GM21381 (cell line): ENCODE measurements around the gene SLC25A43.
"Not testable (repeated sequence)": the region's sequence is repeated elsewhere in the genome, so short reads cannot be mapped to it uniquely, and the experiment has no call there.

ENCODE experiments used
- ATAC-seq: cut with Tn5 transposase; IDR thresholded peaks from one replicate; pipeline ENCODE4 v1.9.1; 2021; ENCODE audit warnings: mild to moderate bottlenecking, moderate library complexity; ENCODE audit not compliant: unreplicated experiment

Gene SLC25A43

DNA sequence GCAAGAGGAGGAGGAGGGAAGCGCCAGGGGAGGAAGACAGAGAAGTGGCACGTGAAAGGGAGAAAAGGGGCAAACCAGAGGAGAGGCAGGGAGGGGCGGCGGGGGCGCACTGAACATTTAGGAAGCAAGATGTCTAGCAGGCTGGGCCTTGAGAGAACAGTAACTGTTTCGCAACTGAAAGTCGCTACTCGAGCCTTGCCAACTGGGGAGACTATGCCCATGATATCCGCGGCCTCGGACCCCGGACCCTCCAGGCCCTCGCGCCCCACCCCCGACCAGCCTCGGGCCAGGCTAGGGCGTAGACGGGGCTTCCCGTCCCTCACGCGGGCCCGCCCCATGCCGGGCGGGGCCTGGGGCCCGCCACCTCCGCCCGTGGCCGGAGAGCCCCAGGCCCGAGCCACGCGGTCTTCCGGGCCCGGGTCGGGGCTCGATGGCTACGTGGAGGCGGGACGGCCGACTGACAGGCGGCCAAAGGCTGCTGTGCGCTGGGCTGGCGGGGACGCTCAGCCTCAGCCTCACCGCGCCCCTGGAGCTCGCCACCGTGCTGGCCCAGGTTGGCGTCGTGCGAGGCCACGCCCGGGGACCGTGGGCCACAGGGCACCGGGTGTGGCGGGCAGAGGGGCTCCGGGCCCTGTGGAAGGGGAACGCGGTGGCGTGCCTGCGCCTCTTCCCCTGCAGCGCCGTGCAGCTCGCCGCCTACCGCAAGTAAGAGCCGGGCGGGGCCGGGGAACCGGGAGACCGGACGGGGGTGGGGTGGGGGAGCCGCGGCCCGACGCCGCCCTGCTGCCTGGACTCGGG lies at the start of gene SLC25A43:
SLC25A43 (plus strand) TSS at position 363 of the 798 bp plus-strand sequence; CDS start at position 431, 68 bp downstream.
- ATAC-seq = peak; percentile 92

DNA sequence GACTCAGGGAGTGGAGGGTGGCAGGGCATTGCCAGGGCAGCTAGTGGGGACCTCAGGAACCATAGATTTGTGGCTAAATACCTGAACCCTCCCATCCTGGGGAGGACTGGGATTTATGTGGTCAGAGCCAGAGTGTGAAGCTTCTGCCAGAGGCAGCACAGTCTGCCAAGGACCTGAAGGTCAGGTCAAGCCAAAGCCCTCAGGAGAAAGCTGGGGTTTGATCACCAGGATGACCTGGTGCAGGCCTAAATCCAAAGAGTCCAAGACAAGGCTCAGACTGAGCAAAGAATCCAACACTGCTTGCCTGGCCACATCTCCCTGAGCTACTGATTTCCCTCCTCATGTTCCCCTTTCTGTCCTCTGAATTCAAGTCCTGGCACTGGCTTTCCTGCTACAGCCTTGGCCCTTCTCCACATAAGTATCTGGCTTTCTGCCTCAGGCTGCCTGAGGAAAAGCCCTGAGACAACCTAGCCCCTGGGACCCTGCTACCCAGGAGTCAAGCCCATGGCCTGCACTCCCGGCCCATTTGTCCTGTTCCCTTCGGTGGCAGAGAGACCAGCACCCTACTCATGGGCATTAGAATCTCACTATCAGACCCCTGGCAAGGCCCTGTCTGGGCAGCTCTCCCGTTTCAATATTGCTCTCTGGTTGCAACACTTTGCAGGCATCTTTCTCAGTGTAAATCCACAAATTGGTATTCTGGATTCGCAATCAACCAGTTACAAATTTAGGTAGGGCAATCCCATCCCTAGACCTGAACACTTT lies 39.3 kb upstream of the SLC25A43 start:
- no peak for ATAC-seq

- not testable (repeated sequence) for ATAC-seq
Observed at GRCh38 chrX:119361451-119361850, 37.7 kb upstream of the SLC25A43 start.

- not testable (repeated sequence) for ATAC-seq
Observed at GRCh38 chrX:119362074-119362473, 37.1 kb upstream of the SLC25A43 start.

GRCh38 chrX:119363391-119363790 lies 35.7 kb upstream of the SLC25A43 start:
- ATAC-seq = no peak

GRCh38 chrX:119371861-119372260 lies 27.3 kb upstream of the SLC25A43 start:
- ATAC-seq = not testable (repeated sequence)

GRCh38 chrX:119374736-119375135 lies 24.4 kb upstream of the SLC25A43 start:
- ATAC-seq = no peak

GRCh38 chrX:119375561-119375960 lies 23.6 kb upstream of the SLC25A43 start:
- ATAC-seq = no peak

- no peak for ATAC-seq
Observed at GRCh38 chrX:119376312-119376711, 22.8 kb upstream of the SLC25A43 start.

DNA sequence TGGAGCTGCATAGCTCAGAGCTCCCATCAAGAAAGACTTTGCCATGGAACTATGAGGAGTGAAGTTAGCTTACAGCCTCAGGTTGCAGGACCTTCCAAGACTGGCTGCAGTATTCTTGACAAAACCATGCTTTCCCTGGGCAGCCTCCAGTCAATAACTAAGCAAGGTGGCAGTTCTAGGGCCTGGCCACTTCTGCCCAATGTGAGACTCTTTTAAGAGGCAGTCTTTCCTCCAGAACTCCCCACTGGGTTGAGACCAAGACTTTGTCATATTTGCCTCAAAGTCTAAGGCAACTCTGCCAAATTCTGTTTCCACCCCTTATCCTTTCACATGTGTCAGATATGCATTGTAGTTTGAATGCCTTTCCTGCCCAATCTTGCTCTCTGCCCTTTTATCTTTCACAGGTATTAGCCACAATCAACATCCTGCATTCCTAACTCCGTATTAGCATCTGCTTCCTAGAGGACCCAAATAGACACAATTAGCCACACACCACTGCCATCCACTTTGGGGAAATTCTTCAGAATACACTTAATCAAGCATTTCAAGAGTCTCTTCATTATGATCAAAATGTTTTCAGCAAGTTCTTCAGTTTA lies 17.7 kb upstream of the SLC25A43 start:
- ATAC-seq = no peak

GRCh38 chrX:119382606-119383005 lies 16.5 kb upstream of the SLC25A43 start:
- ATAC-seq = no peak

DNA sequence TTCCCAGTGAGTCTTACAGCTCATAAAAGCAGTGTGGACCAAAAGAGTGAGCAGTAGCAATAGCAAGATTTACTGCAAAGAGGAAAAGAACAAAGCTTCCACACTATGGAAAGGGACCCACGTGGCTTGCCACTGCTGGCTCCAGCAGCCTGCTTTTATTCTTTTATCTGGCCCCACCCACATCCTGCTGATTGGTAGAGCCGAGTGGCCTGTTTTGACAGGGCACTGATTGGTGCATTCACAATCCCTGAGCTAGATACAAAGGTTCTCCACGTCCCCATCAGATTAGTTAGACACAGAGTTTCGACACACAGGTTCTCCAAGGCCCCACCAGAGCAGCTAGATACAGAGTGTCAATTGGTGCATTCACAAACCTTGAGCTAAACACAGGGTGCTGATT lies 12.5 kb upstream of the SLC25A43 start:
- ATAC-seq = not testable (repeated sequence)

DNA sequence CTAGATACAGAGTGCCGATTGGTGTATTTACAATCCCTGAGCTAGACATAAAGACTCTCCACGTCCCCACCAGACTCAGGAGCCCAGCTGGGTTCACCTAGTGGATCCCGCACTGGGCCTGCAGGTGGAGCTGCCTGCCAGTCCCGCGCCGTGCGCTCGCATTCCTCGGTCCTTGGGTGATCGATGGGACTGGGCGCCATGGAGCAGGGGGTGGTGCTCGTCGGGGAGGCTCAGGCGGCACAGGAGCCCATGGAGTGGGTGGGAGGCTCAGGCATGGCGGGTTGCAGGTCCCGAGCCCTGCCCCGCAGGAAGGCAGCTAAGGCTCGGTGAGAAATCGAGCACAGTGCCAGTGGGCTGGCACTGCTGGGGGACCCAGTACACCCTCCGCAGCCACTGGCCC lies 11.7 kb upstream of the SLC25A43 start:
- not testable (repeated sequence) for ATAC-seq

GRCh38 chrX:119389214-119389613 lies 9.9 kb upstream of the SLC25A43 start:
- no peak for ATAC-seq

GRCh38 chrX:119389871-119390501 lies 9.2 kb upstream of the SLC25A43 start:
- ATAC-seq = no peak

- no peak for ATAC-seq
Observed at GRCh38 chrX:119391279-119391678, 7.9 kb upstream of the SLC25A43 start.

GRCh38 chrX:119393144-119393543 lies 6.0 kb upstream of the SLC25A43 start:
- ATAC-seq = no peak

- peak; percentile 17 for ATAC-seq
Observed at GRCh38 chrX:119398587-119398973, 556 bp upstream of the SLC25A43 start.

DNA sequence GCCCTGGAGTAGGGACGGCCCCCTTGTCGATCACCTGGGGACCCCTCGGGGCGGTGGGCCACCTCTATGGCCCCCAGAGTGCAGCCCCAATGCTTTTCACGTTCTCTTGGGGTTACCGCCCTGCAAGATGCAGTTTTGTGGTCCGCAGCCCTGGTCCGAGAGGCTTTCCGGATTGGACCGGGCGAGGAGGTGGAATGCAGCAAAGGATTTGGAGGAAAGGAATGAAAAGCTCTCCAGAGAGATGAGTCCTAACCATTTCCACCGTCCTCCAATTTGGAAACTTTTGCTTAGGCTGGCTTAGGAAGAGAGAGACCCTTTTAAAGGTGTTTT lies 601 bp downstream of the SLC25A43 start:
- peak; percentile 4 for ATAC-seq

DNA sequence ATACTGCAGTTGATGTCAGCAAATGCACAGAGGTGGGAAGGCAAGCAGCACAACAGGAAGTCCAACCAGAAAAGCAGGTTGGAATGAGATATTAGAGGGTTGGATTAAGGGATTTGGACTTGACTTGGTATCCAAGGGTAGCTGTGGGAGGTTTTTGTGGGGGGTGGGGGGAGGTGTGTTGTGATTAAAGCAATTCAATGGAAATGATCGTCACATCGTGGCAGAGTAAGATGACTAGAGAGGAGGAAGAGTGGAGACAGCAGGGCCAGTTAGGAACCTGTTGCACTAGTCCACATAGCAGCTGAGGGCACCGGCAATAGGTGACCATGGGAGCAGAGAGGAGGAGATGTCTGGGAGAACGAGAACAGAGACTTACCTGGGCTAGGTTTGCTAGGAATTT lies 2.4 kb downstream of the SLC25A43 start:
- no peak for ATAC-seq

DNA sequence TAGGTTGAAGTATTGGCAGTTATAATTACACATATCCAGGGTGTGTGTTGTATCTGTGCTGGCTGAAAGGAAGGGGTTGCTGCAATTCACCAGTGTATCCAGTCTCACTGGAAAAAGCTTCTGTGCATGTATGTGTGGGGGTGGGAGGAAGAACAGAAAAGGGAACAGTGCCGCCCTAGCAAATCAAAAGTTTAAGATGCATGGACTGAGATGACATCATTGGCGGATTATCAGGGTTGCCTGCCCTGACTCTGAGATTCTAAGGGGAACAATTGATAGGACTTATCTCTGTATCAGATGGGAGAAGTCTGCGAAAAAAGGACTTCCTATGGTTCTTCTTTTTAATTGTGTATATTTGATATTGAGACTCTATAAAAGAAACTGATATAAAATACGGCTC lies 3.5 kb downstream of the SLC25A43 start:
- no peak for ATAC-seq
